HG03457 (cell line): ENCODE measurements around the gene RAI1.

Source experiments
- ATAC-seq: cut with Tn5 transposase; IDR thresholded peaks from one replicate; pipeline ENCODE4 v1.9.1; 2021; ENCODE audit warnings: moderate number of reproducible peaks; ENCODE audit not compliant: unreplicated experiment

The RAI1 gene

DNA sequence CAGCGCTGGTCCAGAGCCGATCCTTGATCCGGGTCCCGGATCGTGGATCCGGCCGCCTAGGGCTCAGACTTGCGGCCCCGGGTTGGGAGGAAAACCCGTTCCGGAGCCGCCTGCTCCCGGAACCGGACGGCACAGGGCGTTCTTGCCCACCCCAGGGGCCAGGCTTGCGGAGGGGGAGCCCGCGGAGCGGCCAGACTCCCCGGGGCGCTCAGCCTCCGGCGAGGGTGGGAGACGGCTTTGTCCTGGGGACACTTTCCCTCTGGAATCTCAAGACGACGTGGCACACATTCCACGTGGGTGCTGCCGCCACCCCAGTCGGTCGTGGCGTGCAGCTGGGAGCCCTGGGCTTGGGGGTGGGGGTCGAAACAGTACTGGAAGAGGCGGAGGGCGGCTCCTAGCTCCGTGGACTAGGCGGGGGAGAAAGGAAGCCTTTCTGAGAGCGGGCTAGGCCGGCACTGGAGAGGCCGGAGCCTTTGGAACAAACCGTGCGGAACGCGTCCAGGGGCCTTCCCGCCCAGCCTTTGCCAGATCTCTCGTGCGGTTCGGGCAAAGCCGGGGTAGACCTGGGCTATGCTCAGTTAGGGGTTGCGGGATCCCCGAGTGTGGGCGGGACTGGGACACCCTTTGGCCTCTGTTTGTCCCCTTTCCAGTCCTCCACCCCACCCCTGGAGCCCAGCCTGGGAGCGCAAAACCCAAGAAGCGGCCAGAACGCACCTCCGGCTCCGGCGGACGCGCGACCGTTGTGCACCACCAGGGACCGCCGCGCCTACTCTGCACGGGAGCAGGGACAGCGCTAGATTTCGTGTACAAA is 129.0 kb downstream of the RAI1 start:
- ATAC-seq = no peak

DNA sequence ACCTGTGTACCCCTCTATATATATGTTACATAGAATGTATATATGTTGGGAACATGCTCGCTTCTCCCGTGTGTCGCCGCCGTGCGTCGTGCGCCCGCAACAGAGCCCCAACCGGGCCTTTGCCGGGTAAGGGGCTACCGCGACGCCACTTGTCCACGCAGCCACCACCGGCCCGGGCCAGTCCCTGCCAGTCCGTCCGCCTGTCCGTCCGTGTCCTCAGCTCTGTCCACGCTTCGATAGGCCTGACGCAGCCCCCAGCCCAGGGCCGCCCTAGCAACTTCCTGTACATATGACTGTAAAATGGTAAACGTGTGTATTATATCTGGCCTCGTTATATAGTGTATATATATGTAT is 129.6 kb downstream of the RAI1 start:
- no peak for ATAC-seq

DNA sequence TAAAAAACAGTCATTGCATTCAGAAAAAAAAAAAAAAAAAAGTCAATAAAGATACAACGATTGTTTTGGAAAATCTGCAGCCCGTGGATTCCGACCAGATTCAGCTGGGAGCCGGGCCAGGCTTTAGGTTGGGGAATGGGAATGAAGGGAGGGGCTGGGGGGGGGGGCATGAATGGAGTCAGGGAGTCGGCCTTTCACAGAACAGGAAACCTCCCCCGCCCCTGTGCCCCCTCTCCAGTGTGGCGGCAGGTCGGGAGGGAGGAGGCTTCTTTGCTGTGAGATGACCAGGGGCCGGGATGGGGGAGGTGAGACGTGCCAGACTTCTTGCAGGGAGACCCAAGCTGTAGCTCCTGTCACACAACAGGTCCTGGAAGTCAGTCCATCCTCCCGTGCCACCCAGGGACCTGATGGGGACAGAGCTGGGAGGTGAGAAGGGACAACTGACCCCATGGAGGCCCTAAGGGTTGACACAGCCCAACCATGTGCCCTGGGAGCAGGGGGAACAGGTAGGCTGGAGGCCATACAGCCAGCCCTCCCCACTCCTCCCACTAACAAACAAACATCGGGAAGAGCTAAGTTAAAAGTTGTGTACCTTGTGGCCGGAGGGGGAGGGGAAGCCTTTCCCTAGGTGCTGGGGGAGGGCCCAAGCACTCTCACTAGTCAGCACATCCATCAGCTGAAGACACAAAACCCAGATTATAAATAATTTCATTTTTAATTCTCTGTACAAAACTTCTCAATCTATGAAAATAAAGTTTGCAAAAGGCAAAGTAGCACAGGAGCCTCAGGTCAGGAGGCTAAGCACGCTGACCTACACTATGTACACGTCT is 130.3 kb downstream of the RAI1 start:
- ATAC-seq = no peak

DNA sequence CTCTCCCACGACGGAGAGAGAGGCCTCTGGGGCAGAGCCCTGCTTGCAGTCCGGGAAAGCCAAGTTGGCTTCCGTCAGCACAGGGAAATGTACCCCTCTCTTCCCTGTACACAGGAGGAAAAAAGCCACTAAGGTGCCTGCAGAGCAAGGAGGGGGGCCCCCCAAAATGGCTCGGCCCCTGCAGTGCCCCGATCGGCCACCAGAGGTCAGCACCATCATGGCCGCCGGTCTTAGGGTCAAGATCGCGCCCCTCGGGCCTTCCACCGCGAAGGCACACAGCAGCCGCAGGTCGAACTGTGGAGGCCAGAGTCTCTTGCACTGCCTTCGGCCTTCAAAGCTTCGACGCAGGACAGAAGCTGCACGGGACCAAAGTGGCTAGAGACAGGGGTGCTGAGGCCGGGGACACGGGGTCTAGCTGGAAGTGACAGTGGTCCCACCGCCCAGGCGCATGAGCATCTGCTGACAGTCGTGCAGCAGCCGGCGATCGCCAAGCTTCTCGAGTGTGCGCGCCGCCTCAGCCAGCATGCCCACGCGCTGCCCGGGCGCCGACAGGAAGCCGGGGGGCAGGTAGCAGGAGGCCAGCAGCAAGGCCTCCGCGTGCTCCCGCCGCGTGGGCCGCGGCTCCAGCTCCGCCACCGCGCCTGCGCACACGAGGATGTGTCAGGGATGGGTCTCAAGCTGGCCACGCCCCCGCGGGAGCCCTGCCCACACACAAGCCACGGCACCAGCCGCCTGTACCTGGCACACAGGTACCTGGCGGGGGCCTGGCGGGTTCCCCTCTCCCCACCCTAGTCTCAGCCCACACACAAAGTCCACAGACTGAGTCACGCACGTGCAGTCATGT is 131.2 kb downstream of the RAI1 start:
- ATAC-seq = no peak

DNA sequence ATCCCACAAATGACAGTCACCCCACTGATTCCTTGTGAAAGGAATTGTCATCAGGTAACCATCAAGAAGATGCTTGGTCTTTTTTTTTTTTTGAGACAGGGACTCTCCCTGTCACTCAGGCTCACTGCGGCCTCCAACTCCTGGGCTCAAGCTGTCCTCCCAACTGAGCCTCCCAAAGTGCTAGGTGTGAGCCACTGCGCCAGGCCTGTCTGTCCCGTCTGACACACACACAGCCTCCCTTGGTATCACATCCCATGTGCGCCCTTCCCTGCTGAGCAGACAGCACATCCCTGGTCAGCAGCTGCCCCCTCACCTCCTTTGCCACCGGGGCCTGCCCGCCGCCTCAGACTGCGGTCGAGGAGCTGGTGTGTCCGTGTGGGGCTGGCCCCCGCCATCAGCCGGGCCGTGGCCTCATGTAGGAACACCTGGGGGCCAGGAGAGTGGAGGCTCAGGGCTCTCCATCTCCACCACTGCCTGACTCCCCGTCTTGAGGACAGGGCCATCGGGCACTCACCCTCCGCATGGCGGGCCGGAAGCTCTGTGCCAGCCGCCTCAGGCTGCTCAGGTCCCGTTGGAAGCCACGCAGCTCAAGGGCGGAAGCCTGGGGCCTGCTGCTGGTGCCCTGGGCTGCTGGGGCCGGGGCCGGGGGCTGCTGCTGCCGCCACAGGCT is 131.9 kb downstream of the RAI1 start:
- ATAC-seq = no peak

DNA sequence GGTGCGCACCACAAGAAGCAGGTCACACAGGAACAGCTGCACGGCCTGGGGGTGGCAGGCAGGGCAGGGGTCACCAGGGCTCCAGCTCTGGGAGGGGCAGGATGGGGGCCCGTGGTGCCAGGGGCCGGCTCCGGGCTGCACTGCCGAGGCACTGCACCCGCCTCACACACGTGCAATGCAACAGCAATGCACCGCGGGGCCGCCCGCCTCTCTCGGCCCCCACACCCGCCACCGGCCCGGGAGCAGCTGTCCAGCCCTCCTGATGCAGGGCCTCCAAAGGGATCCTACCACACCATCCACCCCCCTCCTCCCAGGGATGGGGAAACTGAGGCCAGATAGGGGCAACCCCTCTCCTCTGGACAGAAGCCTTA is 132.5 kb downstream of the RAI1 start:
- no peak for ATAC-seq

DNA sequence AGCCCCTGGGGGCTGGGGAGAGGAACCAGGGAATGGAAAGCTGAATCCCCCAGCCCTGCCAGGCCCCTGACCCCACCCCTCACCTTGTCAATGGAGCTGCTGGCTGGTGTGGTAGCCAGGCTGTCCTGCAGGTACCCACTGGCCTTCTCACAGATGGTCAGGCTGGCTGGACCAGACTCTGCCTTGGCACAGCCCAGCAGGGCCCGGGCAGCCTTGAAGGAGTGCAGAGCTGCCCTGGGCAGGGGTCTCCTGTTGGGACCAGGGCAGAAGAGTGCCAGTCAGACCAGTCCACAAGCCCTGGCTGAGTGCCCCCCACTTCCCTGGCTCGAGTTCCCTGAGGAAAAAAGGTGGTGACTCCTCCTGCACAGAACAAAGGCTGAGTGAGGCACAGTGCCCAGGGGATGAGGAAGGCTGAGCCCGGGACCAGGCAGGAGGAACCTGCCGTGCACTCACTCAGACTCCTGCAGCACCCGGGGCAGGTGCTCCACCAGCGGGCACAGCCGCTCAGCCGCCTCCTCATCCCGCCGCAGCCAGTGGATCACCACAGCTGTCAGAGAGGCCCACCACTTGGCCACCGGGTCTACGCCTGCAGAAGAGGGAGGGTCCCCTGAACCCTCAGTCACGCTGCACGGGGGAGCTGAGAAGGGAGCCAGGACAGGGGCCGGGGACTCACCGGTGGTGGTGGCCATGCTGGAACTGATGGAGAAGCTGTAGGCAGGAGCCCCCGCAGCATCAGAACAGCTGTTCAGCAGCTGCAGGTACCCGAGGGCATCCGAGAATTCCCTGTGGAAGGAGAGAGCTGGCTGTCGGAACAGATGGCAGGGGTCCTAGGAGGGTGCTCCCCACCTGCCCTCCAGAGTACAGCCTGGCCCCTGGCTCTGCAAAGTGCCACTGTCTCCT is 133.2 kb downstream of the RAI1 start:
- ATAC-seq = no peak

DNA sequence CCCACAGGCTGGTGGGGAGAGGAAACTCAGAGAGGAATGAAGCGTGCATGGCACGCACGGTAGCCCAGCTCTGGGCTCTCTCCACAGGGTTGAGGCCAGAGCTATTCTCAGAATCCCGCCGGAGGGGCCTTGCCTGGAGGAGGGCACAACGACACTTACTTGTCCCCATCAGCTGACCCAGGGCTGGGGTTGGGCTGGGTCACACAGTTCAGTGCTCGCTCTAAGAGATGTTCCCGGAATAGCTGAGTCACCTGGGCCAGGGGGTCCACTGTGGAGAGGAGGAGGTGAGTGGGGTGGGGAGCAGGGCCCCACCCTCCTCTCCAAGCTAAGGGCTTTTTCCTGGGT is 133.8 kb downstream of the RAI1 start:
- ATAC-seq = no peak

DNA sequence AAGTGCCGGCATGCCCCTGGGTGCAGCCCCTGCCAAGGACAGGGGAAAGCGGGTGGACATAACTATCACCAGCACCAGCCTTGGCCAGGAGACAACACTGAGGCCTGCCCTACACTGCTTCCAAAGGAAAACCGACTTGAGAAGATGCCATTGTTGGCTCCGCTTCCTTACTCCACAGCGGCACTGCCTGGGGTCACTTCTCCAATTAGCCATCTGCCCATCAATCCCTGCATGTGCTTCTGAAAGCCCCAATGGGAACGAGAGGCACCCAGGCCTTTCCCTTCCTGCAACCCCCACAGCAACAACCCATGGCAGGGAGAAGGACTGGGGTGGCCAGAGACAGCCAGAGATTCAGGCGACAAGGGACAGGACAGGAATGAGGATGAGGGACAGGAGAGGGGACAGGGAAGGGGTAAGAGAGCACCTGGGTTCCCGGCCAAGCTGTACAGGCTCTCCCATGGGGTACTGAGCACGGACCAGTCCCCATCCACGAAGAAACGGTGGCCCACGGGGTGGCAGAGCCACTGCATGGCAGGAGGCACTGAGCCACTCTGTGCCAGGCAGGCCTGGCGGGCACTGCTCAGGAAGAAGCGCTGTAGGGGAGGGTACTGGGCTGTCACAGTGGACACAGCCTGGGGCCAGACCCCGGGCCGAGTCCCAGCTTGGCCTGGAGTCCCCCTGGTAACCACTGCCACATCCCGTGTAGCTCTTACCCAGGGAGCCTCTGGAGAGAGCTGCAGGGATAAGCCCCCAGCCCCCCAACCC is 134.4 kb downstream of the RAI1 start:
- no peak for ATAC-seq

DNA sequence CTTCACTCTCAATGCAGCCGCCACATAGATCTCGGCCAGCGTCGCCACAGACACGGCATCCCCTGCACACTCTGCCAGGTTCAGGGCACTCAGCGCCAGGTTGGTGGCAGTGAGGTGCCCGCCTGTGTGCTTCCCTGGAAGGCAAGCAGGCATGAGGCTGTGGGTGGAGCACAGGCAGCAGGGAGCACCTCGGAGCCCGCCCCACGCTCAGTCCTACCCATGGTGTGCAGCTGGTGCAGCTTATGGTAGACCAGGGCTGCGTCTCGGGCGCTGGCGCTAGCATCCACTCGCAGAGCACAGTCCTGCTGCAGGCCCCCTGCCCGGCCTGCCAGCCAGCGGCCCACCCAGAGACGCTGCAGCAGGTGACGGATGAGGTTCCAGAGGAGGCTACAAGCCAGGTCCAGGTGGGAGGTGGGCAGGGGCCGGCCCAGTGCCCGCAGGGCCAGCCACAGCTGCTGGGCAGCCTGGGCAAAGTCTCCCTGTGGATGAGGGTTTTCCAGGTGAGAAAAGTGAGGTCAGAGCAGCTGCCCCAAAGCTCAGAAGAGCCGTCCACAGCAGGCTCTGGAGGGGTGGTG is 135.1 kb downstream of the RAI1 start:
- no peak for ATAC-seq

DNA sequence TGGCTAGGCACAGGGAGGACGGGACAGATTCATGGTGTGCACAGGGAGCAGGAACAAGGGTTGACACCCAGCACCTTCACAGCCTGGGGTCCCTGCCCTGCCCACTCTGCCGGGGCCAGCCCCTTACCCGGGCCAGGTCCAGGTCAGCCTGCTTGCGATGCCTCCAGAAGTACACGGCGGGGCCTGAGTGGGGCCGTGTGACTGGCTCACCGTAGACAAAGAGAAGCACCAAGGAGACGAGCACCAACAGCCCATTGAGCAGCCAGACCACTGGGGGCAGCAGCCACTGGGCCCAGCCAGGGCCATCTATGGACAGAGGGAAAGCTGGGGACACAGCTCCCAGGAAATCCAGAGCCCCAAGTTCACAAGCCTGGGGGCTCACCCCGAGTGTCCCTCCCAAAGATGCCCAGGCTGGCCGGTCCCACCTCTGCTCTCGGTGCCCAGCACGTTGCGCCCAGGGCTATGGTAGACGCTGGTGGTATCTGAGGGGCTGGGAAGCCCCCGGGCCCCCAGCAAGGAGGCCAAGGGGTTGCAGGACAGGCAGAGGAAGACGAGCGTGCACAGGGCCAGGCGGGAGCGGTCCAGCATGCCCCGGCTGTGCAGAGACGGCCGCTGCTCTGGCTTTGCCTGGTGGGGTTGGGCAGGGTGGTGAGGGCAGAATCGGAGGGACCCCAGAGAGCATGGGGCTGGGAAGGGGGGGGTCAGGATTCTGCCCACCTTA is 135.7 kb downstream of the RAI1 start:
- no peak for ATAC-seq

DNA sequence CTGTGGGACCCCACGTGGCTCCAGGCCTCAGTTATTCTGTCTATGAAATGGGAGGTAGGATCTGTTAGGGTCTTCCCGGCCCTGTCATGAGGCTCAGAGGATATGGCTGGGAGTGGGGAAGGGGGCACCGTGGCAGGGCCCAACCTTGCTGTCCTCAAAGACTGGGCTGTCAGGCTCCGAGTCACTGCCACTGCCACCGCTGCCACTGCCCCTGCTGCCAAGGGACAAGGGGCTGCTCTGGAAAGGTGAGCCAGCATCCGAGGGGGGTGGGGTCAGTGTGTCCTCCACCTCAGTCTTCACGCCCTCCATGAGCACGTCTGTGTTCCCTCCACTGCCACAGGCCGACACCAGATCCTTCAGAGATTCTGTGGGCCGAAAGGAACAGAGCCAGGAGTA is 136.3 kb downstream of the RAI1 start:
- no peak for ATAC-seq

DNA sequence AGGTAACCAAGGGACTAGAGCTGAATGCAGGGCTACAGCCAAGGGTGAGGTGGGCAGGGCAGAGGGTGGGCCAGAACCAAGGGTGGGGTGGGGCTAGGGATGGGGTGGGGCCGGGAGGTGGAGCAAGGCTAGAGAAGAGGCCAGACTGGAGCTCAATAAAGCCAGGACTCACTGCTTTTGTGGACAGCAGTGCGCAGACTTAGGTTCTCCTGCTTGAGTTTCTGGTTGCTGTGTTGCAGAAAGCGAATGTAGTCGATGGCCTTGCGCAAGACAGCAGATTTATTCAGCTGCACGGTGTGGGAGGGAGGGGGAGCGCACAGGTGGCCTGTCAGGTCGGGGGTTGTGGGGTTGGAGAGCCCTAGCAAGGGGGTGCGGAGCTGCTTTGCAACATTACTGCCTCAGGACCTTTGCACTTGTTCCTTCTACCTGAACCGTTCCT is 136.8 kb downstream of the RAI1 start:
- no peak for ATAC-seq

DNA sequence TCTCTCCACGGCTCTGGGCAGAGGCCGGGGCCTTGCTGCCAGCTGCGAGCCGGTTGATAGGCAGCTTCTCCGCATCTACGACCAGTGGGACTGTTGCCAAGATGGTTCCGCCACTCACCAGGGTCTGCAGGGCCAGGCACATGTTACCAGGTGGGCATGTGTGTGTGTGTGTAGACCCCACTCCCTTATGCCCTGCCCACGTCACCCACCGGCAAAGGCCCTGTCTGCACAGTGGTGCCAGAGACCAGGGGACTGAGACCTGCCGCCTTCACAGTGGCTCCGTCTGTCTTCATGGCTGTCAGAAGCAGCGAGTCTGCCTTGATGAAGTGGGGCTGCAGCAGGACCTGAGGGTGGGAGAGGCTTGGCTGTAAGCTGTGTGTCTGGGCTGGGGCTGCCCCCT is 137.9 kb downstream of the RAI1 start:
- ATAC-seq = no peak

DNA sequence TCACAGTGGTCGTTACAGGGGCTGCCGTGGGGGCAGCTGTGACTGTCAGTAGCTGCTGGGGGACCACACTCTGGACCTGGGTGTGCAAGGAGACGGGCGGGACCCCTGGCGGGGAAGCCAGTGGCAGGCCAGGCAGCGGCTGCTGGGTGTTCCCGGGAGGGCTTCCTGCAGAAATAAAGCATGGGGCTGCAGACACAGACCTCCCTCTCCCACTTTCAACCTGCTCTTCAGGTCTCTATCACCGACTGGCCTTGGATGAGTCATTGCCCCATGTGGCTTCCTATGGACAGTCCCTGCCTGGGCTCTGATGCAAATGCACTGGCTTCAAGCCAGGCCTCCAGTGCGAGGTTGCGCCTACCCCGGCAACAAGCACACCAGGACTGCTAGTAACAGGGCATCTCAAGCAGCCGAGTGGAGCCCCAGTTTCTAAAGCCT is 138.3 kb downstream of the RAI1 start:
- ATAC-seq = no peak

DNA sequence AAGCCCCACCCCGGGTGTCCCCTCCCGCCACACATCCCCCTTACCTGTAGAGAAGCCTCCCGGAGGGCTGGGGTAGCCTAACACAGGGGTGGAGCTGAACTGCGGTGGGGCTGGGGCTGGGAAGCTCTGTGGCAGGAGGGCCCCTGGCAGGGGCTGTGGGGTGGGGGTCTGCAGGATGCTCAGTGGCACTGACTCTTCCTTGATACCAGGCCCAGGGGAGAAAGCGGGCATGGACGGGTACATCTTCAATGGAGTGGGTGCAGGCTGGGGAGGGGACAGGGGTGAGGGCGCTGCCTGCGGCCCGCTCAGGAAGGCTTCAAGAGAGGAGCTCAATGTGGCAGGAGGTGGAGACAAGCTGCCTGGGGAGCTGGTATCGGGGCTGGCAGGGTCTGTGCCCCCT is 138.8 kb downstream of the RAI1 start:
- no peak for ATAC-seq

DNA sequence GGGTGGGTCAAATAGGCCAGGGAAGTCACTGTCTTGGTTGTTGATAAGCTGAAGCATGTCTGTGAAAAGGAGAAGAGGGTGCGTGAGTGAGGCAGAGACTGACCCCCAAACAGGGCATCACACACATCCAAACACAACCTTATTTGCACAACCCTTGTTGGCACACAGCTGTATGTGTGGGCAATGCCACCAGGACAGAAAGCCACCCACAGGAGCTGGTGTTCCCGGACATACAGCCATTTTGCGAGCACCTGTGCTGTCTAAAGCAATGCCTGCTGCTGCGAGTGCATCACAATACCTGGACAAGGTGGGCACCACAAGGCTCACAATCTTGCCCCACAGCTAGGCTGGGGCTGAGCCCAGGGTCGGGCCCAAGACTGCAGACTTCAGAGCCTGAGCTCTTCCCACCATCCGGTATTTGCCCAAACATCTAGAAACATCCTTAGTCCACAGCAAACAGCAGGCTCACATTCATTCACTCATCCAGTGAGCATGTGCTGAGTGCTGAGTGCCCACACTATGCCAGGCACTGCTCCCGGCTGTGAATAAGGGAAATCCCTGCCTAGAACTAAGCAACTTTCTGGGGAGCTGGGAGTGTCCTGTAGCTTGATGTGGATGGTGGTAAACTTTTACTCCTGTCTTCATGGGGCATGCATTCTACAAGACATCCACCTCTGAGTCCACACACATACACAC is 139.4 kb downstream of the RAI1 start:
- ATAC-seq = no peak

DNA sequence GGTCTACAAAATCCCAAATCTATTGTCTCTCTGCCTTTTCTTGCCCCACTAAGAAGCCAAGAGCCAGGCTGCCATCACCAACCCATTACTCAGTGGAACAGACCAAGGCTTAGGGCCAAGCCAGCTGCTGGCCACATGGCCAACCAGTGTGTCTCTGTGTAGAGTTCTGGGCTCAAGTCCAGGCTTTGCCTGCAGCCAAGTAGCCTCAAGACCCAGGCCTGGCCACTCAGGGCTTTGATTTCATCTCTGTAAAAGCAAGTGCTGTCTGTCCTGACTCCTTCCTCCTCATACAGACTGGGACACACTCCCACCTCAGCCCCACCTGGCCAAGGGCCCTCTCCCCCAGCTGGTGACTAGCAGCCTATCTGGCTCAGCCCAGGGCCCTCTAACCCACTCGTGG is 140.9 kb downstream of the RAI1 start:
- no peak for ATAC-seq
